ENCODE results near the gene PAPOLA. TPM values are rescaled to one million over a fixed set of nuclear protein-coding genes. Genes with fewer than 3 reads are reported as not detected.

PAPOLA gene
- total and polyA plus RNA-seq, 9 of the 15 experiments (the other 6 are each of a cell fraction or from before 2014, with no cell fraction given) = 51.1 to 199 (median 95.8) TPM

GRCh38 chr14:96598332-96598928, 96.2 kb downstream of the PAPOLA start (continued):
- TF ChIP-seq CREM (IDR thresholded peaks at IDR 0.05; ENCODE audit: low read depth) = no peak

GRCh38 chr14:96599076-96599475, 96.9 kb downstream of the PAPOLA start:
- Histone ChIP-seq H3K36me3 (ENCODE audit: control insufficient read depth, insufficient read depth, low read length) (no peaks in the 10 kb centered on the region), H3K4me3 (no peak overlapping the region), H3K4me2 (ENCODE audit: insufficient read depth, low read length) (no peak overlapping the region), H2AFZ (ENCODE audit: low read depth, low read length) (no peak overlapping the region), H3K27ac (ENCODE audit: extremely low read depth, low read depth, low read length) (no peak overlapping the region), H3K9ac (ENCODE audit: insufficient read depth in 1 of 2, low read depth in 2 of 2, low read length in 2 of 2) (no peak overlapping the region), H3K4me1 (replicated peaks in 1 of 2; ENCODE audit: control insufficient read depth in 2 of 2, insufficient read depth in 2 of 2, low read length in 2 of 2) (no peaks in the 10 kb centered on the region), H4K20me1 (replicated peaks; ENCODE audit: control insufficient read depth, insufficient read depth, low read length) (peaks cover 4% of the 10 kb centered on the region; the same call in 1 of the 2 replicates), H3K79me2 (ENCODE audit: control insufficient read depth, insufficient read depth, low read length) (no peaks in the 10 kb centered on the region), H3K27me3 (ENCODE audit: control insufficient read depth in 2 of 2, insufficient read depth in 2 of 2, low read length in 2 of 2) (peaks cover 12 to 58% of the 10 kb centered on the region in 2 experiments; a peak in 4 of 5 replicates), H3K9me1 (ENCODE audit: control insufficient read depth, insufficient read depth, low read length) (no peaks in the 10 kb centered on the region), H3K9me3 (replicated peaks; ENCODE audit: control insufficient read depth, insufficient read depth, low read depth, low read length) (no peaks in the 10 kb centered on the region)
- intact Hi-C loops (cut with micrococcal nuclease) = no loop called here
- DNase-seq (ENCODE audit: extremely low read depth in 1 of 4, low spot score in 3 of 4) (no peak), FAIRE-seq (no peak), ATAC-seq (no peak)
- POLR2A ChIA-PET = no interaction called here
- CTCF ChIA-PET (ENCODE audit: low intra/inter-chr PET ratio) = no interaction called here
- 2% methylated on average over 10 of the region's 10 CpGs for WGBS (ENCODE audit: insufficient coverage, low coverage, missing lambda C conversion rate)
- in situ Hi-C loops (cut with MboI) = loop anchor here (25.0 kb wide), 1 partner anchor 688 kb away; no protein-coding TSS in a partner anchor
- BruUV-seq (replicated peaks) = no TSS peak
- TF ChIP-seq KLF1 (tag; IDR thresholded peaks at IDR 0.05) (no peak), NFE2 (IDR thresholded peaks at IDR 0.05; ENCODE audit: low read depth) (no peak), SMAD1 (IDR thresholded peaks at IDR 0.05; ENCODE audit: low read depth, low read length, partially characterized antibody) (no peak), BRD9 (IDR thresholded peaks at IDR 0.05; ENCODE audit: low read depth, partially characterized antibody) (no peak), ZFP1 (CRISPR knock-in tag; IDR thresholded peaks at IDR 0.05) (no peak), TSC22D4 (tag; IDR thresholded peaks at IDR 0.05) (no peak), ZBTB8A (IDR thresholded peaks at IDR 0.05; ENCODE audit: partially characterized antibody) (no peak), YBX1 (IDR thresholded peaks at IDR 0.05) (no peak), MGA (IDR thresholded peaks at IDR 0.05) (no peak), ASH1L (IDR thresholded peaks at IDR 0.05; ENCODE audit: borderline replicate concordance, low read depth, partially characterized antibody) (no peak)

All from K562 (cell line).